PC-9 (cell line): ENCODE results near the gene CDC27. TPM values are rescaled to one million over a fixed set of nuclear protein-coding genes. Genes with fewer than 3 reads are reported as not detected.
"Not testable (repeated sequence)": the region's sequence is repeated elsewhere in the genome, so short reads cannot be mapped to it uniquely, and the experiment has no call there.

Experiments used
- BruUV-seq: library from RNA; stranded (reverse); fragments of 400-500 nt; replicated peaks from 2 replicates; lab custom pipeline; 2021; lab: Mats Ljungman, UMichigan
- CTCF ChIA-PET: fragments of 300-600 bp; sonication (Branson Sonifier 250); formaldehyde crosslinking; loops from one replicate; lab custom pipeline; 2022; ENCODE audit warnings: antibody characterized with exemption; lab: Charles Lee
- POLR2A ChIA-PET: fragments of 300-600 bp; sonication (Branson Sonifier 250); formaldehyde crosslinking; loops from one replicate; lab custom pipeline; 2022; ENCODE audit warnings: antibody characterized with exemption; ENCODE audit not compliant: unreplicated experiment; lab: Charles Lee
- DNase-seq, 2 experiments: peaks; one replicate each; pipeline versions ENCODE4 v3.0.0 to v3.0.0-alpha.2; 2015 to 2022; ENCODE audit warnings: mixed read lengths in 1 of 2
- H2AFZ ChIP-seq: fragments of 200-600 bp; sonication (generic); 2 replicates; pipeline ENCODE4 v1.8.1; 2017; ENCODE audit warnings: antibody characterized with exemption
- H3F3A ChIP-seq: fragments of 200-600 bp; sonication (generic); 2 replicates; pipeline ENCODE4 v1.8.1; 2017; ENCODE audit warnings: antibody characterized with exemption, mild to moderate bottlenecking, low read depth; ENCODE audit not compliant: insufficient read depth
- H3K27ac ChIP-seq: fragments of 200-600 bp; sonication (generic); 2 replicates; pipeline ENCODE4 v1.6.1; 2016; ENCODE audit warnings: mixed run types
- H3K27me3 ChIP-seq: fragments of 200-600 bp; sonication (generic); 2 replicates; pipeline ENCODE4 v1.6.1; 2016; ENCODE audit warnings: low read depth, mixed run types; ENCODE audit not compliant: insufficient read depth
- H3K36me3 ChIP-seq: fragments of 200-600 bp; sonication (generic); 2 replicates; pipeline ENCODE4 v1.6.1; 2016; ENCODE audit warnings: low read depth, mixed run types
- H3K4me1 ChIP-seq: fragments of 200-600 bp; sonication (generic); replicated peaks from 2 replicates; pipeline ENCODE4 v1.6.1; 2016; ENCODE audit warnings: mixed run types; ENCODE audit not compliant: insufficient read depth
- H3K4me2 ChIP-seq: fragments of 200-600 bp; sonication (generic); 2 replicates; pipeline ENCODE4 v1.6.1; 2017; ENCODE audit warnings: mixed run types
- H3K4me3 ChIP-seq: fragments of 200-600 bp; sonication (generic); 2 replicates; pipeline ENCODE4 v1.6.1; 2016; ENCODE audit warnings: mixed run types
- H3K79me2 ChIP-seq: fragments of 200-600 bp; sonication (generic); 2 replicates; pipeline ENCODE4 v1.6.1; 2017; ENCODE audit warnings: low read depth, mixed run types
- H3K9me2 ChIP-seq: fragments of 200-600 bp; sonication (generic); 2 replicates; pipeline ENCODE4 v1.8.1; 2017; ENCODE audit warnings: mild to moderate bottlenecking; ENCODE audit not compliant: insufficient read depth
- H3K9me3 ChIP-seq: fragments of 200-600 bp; sonication (generic); 2 replicates; pipeline ENCODE4 v1.8.1; 2016; ENCODE audit warnings: low read depth; ENCODE audit not compliant: insufficient read depth
- H4K20me1 ChIP-seq: fragments of 200-600 bp; sonication (generic); 2 replicates; pipeline ENCODE4 v1.8.1; 2017; ENCODE audit not compliant: insufficient read depth
- CTCF ChIP-seq: fragments of 200-600 bp; sonication (generic); conservative IDR thresholded peaks from 2 replicates; pipeline ENCODE4 v1.6.1; 2017; ENCODE audit warnings: mixed run types, antibody characterized with exemption, mild to moderate bottlenecking, moderate library complexity
- EZH2 ChIP-seq: fragments of 200-600 bp; sonication (generic); IDR thresholded peaks from 2 replicates; pipeline ENCODE4 v1.8.0; 2017; ENCODE audit warnings: antibody characterized with exemption, low read depth
- intact Hi-C: fragments of 100-400 bp; cut with micrococcal nuclease; formaldehyde crosslinking; loops from one replicate; pipeline ENCODE4 v1.10.0; 2022; ENCODE audit not compliant: unreplicated experiment
- total RNA-seq: library from RNA; stranded (reverse); gene quantifications from 2 replicates; pipeline ENCODE4 v1.2.3, GENCODE V29; 2021

Gene CDC27
- total RNA-seq, 1 experiment from 2014 or later: 94.3 TPM

GRCh38 chr17:47188271-47188875 lies 722 bp downstream of the CDC27 start:
- H3K9me3 ChIP-seq: no peaks in the 10 kb centered on the region
- peak overlapping the region; percentile 87 for H3K4me3 ChIP-seq
- peak overlapping the region; percentile 85 for H3K27ac ChIP-seq
- TSS peak; percentile 63 for BruUV-seq
- TF ChIP-seq CTCF: no peak
- no peak for TF ChIP-seq EZH2
- H3K79me2 ChIP-seq: peaks cover 57% of the 10 kb centered on the region
- H3K4me2 ChIP-seq: peak overlapping the region; percentile 96
- CTCF ChIA-PET: no interaction called here
- no peaks in the 10 kb centered on the region for H3K27me3 ChIP-seq
- peak overlapping the region; percentile 83 for H2AFZ ChIP-seq
- POLR2A ChIA-PET: interaction anchor here (0.7 kb wide), 1 partner anchor 1757 kb away, joined by 14 read pairs; the partner anchor contains the start of gene SNF8
- H4K20me1 ChIP-seq: peaks cover 19% of the 10 kb centered on the region
- H3K36me3 ChIP-seq: peaks cover 16% of the 10 kb centered on the region; the same call in 1 of the 2 replicates
- peaks cover 21% of the 10 kb centered on the region for H3F3A ChIP-seq
- H3K4me1 ChIP-seq: peaks cover 32% of the 10 kb centered on the region
- no peak for DNase-seq
- no peaks in the 10 kb centered on the region for H3K9me2 ChIP-seq
- intact Hi-C loops: no loop called here

DNA sequence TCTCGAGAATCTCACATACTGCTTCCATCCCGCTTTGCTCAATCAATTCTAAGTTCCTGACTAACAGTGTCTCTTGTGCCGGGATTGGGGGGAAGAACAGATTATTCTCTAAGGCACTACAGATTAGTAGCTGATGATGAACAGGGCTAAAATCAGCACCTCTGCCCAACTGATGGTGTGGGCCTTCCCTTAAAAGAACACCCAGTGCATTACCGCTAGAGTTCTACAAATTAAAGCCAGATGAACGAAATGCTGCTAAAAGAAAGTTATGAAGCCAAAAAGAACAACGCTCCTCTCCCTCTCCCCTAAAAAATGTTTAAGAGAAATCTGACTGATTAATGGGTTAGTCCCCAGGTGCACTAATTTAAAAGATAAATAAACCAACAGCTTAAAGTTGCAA lies 4.4 kb downstream of the CDC27 start:
- no TSS peak for BruUV-seq

GRCh38 chr17:47180988-47181387 lies 8.1 kb downstream of the CDC27 start:
- H3K4me1 ChIP-seq, DNase-seq, H3K9me2 ChIP-seq, BruUV-seq, intact Hi-C loops, H2AFZ ChIP-seq, H3K4me3 ChIP-seq, H3K27ac ChIP-seq, H3K4me2 ChIP-seq, H3K9me3 ChIP-seq, H3K27me3 ChIP-seq: not testable (repeated sequence)
- H3K36me3 ChIP-seq: peaks cover 52% of the 10 kb centered on the region
- ChIA-PET CTCF (interaction anchor here (0.7 kb wide), 1 partner anchor 126 kb away, joined by 4 read pairs; no protein-coding TSS in a partner anchor), POLR2A (interaction anchor here (0.6 kb wide), 1 partner anchor 69 kb away, joined by 4 read pairs; no protein-coding TSS in a partner anchor)
- peaks cover 20% of the 10 kb centered on the region for H3F3A ChIP-seq
- peaks cover 30% of the 10 kb centered on the region for H4K20me1 ChIP-seq
- H3K79me2 ChIP-seq: peaks cover 94% of the 10 kb centered on the region

More for the DNA sequence above, 4.4 kb downstream of the CDC27 start:
- no peak for DNase-seq
- ChIA-PET POLR2A (no interaction called here), CTCF (no interaction called here)
- H3K36me3 ChIP-seq: peaks cover 43% of the 10 kb centered on the region
- intact Hi-C loops: no loop called here
- TF ChIP-seq CTCF (no peak), EZH2 (no peak)
- peaks cover 32% of the 10 kb centered on the region for H3F3A ChIP-seq
- no peak overlapping the region for H2AFZ ChIP-seq
- H3K9me2 ChIP-seq: no peaks in the 10 kb centered on the region
- no peak overlapping the region for H3K4me2 ChIP-seq
- peaks cover 28% of the 10 kb centered on the region for H3K4me1 ChIP-seq
- no peaks in the 10 kb centered on the region for H3K27me3 ChIP-seq
- H3K4me3 ChIP-seq: no peak overlapping the region
- peaks cover 92% of the 10 kb centered on the region for H3K79me2 ChIP-seq
- no peak overlapping the region for H3K27ac ChIP-seq
- H3K9me3 ChIP-seq: no peaks in the 10 kb centered on the region
- peaks cover 29% of the 10 kb centered on the region for H4K20me1 ChIP-seq
